T1000 (cell line): ENCODE measurements around the gene EDN1.

Experiments
- DNase-seq: peaks from one replicate; lab custom pipeline; 2025; ENCODE audit warnings: mixed read lengths; lab: John Stamatoyannopoulos, UW

Gene EDN1

DNA sequence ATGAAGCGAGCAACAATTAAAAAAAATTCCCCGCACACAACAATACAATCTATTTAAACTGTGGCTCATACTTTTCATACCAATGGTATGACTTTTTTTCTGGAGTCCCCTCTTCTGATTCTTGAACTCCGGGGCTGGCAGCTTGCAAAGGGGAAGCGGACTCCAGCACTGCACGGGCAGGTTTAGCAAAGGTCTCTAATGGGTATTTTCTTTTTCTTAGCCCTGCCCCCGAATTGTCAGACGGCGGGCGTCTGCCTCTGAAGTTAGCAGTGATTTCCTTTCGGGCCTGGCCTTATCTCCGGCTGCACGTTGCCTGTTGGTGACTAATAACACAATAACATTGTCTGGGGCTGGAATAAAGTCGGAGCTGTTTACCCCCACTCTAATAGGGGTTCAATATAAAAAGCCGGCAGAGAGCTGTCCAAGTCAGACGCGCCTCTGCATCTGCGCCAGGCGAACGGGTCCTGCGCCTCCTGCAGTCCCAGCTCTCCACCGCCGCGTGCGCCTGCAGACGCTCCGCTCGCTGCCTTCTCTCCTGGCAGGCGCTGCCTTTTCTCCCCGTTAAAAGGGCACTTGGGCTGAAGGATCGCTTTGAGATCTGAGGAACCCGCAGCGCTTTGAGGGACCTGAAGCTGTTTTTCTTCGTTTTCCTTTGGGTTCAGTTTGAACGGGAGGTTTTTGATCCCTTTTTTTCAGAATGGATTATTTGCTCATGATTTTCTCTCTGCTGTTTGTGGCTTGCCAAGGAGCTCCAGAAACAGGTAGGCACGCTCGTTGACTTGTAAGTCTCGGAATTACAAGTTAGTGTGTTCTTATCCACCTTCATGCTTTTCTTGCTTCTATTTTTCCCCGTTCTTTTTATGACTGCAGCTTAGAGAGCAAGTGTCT lies at the start of gene EDN1:
Gene EDN1, plus strand, starts transcription at position 429 of the 888 bp plus-strand sequence. Its CDS starts 269 bp downstream, at position 698.
- DNase-seq: peak; percentile 67

DNA sequence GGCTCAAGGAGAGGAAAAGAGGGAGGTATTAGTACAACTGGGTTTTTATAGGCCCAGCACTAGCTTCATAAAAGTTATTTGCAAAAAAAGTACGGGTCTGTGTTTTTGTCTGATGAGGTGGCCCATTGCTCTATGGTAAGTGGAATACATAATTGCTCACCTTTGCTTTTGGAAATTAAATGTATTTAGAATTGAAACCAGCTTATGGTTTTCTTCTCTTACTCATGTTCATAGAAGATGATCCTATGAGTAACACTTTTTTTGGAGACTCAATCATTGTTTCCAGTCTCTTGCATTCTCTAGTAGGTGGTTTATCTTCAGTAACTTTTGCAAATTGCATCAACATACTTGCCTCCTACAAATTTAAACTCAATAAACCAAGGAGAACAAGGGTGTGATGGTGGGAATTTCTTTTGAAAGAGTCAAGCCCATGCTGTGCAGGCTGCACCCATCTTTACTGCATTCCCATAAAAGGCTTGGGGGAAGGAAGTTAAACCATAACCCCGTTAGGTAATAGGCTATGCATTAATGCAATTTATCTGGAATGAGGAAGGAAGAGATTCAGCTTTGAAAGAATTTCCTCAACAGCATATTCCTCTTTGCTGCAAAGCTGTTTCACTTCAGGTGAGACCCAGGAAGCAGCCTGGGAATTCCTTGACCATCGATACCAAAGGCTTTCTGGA lies 48.5 kb upstream of the EDN1 start:
- DNase-seq: no peak

GRCh38 chr6:12243169-12243568 lies 47.0 kb upstream of the EDN1 start:
- no peak for DNase-seq

GRCh38 chr6:12245360-12245759 lies 44.8 kb upstream of the EDN1 start:
- DNase-seq: no peak

- DNase-seq: no peak
These were observed 44.1 kb upstream of the EDN1 start for GRCh38 chr6:12245763-12246718.

GRCh38 chr6:12246900-12247299 lies 43.3 kb upstream of the EDN1 start:
- no peak for DNase-seq

GRCh38 chr6:12249541-12250382 lies 40.4 kb upstream of the EDN1 start:
- DNase-seq: no peak

GRCh38 chr6:12250383-12250770 lies 39.8 kb upstream of the EDN1 start:
- no peak for DNase-seq

- DNase-seq: no peak
These were observed 36.0 kb upstream of the EDN1 start for GRCh38 chr6:12254210-12254609.

GRCh38 chr6:12258191-12258590 lies 32.0 kb upstream of the EDN1 start:
- DNase-seq: no peak

GRCh38 chr6:12258591-12259075 lies 31.5 kb upstream of the EDN1 start:
- no peak for DNase-seq

DNA sequence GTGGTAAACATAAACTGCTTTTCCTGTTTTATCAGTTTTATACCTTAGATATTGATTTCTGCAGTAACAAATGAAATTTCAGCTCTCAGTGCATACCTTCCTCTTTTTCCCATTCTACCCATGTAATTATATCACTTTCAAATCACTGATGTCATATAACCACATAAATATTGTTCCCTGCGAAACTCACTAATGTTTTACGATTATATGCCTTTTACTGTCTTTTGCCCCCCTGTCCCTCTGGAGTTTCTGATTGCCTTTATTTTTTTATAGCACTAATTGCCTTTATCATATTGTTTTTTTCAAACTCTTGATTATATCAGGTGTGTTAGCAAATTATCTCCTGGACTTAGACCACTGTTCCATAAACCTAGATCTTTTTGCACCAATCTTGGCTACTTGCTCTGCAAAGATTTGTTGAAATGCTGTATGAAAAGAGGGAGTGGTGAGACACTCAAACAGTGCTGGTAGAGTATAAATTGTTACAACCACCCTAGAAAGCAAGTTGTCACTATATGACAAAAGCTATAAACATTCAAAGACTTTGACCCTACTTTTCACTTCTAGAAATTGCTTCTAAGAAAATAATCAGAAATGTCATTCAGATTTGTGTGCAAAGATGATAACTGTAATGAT lies 29.6 kb upstream of the EDN1 start:
- DNase-seq: no peak

DNA sequence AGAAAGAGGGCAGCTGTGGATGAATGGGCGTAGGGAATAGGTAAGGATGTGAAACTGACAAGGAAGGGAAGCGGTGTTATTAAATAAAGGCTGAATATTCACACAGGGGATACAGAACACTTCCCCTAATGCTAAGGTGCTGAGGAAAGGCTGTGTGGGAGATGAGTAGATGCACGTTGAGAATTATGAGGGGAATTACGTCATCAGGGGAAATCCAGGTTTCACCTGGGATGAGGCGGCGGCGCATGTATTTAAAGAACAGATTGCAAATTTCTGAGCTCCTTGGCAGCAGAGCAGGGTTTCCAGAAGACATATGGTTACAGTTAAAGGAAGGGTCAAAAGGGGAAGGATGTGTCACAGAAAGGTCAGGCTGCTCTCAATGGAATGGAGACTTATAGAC lies 28.7 kb upstream of the EDN1 start:
- DNase-seq: no peak

- DNase-seq: no peak
These were observed 27.7 kb upstream of the EDN1 start for GRCh38 chr6:12262236-12263061.

DNA sequence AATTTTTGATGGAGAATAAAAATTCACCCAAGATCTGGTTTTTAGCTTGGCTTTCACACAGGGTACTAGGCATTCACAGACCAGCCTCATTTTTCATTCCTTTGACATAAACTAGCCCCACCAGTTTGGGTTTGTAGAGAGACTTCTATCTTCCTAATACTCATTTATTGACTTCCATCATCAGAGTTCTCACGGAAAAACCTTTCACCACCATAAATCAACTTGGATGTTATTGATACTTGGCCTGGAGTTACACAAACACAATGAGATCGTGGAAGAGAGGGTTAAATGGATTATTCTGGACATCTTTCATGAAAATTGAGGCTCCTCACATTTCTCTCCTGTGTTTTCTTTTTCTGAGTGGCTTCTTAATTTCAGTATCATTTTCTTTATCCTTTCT lies 26.8 kb upstream of the EDN1 start:
- DNase-seq: no peak

DNA sequence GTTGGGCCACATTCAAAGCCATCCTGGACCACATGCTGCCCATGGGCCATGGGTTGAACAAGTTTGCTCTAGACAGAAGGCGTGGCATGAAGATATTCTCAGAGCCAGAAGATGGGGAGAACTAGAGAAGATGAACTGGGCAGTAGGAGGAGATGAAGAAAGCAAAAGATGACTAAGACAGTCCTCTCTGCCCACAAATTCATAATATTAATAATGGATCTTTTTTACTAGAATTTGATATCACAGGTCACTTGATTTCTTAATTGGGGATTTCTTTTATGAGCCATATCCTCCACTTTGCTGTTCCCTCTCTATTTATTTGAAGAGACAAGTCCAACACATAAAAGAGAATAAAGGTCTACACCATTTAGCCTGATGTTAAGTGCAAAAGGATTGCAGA lies 25.5 kb upstream of the EDN1 start:
- DNase-seq: no peak

DNA sequence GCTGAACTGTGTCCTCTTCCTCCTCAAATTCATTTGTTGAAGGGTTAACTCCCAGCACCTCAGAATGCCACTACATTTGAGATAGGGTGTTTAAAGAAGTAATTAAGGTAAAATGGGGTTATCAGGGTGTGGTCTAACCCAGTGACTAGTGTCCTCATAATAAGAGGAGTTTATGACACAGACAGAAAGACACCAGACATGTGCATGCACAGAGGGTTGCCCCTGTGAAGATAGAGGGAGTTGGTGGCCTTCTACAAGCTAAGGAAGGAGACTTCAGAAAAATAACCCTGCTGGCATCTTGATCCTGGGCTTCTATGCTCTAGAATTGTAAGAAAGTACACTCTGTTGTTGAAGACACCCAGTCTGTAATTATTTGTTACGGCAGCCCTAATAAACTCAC lies 24.9 kb upstream of the EDN1 start:
- no peak for DNase-seq

DNA sequence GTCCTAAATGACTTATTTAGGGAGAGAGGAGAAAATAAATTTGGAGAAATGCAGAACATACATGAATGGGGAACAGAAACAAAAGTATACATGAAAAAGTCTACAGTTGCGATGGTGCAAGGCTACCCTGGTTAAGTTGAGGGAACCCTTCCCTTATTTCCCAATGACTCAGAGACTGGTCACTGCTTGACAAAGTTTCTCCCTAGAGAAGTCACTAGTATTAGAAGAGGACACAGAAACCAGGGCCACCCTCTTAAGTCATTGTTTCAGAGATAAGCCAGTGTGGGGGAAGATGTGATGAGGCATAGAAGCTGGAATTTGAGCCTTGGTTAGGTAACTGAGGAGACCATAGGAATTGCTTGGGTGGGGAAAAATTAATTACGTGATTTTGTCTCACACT lies 24.4 kb upstream of the EDN1 start:
- DNase-seq: no peak

DNA sequence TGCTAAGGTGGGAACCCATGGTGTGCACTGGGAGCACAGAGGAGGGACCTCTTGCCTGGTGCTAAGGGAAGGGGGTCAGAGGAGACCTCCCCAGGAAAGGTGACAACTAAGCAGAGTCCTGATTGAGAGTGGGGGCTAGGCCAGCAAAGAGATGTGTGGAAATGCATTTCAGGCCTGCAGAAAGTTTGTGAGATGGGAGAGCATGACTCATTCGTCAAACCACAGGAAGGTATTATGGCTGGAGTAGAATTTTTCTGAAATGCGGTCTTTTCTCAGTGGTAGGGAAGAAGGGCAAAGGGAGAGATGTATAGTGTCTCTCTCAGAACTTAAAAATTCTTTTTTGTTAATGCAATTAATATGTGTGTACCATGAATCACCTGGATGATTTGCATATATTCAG lies 23.6 kb upstream of the EDN1 start:
- DNase-seq: no peak

DNA sequence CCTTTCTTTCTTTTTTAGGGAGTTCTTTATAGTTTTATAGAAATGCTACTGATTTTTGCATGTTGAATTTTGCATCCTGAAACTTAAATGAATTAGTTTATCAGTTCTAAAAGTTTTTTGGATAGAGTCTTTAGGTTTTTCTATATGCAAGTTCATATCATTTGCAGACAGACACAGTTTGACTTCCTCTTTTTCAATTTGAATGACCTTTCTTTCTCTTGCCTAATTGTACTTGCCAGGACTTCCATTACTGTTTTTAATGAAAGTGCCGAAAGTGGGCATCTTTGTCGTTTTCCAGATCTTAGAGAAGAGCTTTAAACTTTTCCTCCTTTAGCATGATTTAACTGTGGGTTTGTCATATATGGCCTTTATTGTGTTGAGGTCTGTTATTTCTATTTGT lies 21.1 kb upstream of the EDN1 start:
- DNase-seq: no peak
